ENCODE data around the gene VWA3A.
A peak's percentile ranks its signal among the peaks of the same experiment; 100 is the strongest.
"Not testable (repeated sequence)": the region's sequence is repeated elsewhere in the genome, so short reads cannot be mapped to it uniquely, and the experiment has no call there.

VWA3A gene

DNA sequence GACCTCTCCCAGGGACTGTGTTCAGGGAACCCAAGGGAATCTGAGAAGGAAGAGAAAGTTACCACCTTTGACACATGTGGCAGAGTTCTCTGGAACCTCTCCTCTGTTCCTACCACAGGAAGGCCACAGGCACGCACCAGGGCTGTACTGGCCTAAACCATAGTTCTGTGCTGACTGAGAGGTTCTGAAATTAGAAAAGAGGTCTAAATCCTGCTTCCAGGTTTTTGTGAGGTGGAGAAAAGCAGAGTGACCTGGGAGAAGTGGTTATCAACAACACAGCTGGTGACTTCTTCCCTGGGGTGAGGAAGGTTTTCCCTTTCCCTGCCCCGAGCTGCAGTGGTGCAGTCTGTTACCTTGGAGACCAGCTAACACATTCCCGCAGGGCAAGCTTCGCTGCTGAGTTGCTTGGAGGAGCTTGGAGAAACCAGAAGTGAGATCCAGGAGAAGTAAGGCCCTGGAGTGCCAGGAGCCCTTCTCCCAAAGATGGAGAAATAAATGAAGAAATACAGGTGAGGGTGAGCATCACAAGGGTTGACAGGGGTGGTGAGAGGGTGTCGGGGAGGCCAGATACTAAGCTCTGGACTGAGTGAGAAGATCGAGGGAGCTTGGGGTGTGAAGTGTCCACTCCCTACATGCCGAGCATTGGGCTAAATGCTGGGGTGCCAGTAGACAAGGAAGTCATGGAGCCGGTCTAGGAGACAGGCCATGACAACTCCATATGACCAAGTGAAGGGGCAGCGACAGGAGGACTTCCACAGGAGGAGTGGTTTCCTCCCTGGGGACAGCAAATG is at the start of gene VWA3A:
Gene VWA3A (plus strand): TSS at position 399 of the 791 bp plus-strand sequence. CDS start 97 bp downstream, at position 496.
- no peak for DNase-seq

DNA sequence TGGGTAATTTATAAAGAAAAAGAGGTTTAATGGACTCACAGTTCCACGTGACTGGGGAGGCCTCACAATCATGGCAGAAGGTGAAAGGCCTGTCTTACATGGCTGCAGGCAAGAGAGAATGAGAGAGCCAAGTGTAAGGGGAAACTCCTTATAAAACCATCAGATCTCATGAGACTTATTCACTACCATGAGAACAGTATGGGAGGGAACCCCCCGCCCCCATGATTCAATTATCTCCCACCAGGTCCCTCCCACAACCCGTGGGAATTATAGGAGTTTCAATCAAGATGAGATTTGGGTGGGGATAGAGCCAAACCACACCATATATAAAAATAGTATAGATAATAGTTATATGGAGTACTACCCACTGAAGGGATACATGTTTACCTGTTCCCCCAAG is 48.5 kb upstream of the VWA3A start:
- DNase-seq: not testable (repeated sequence)

GRCh38 chr16:22045888-22046287 is 46.5 kb upstream of the VWA3A start:
- not testable (repeated sequence) for DNase-seq

- no peak for DNase-seq
Measured at GRCh38 chr16:22050963-22051362, 41.4 kb upstream of the VWA3A start.

- DNase-seq: no peak
Measured at GRCh38 chr16:22052980-22053379, 39.4 kb upstream of the VWA3A start.

DNA sequence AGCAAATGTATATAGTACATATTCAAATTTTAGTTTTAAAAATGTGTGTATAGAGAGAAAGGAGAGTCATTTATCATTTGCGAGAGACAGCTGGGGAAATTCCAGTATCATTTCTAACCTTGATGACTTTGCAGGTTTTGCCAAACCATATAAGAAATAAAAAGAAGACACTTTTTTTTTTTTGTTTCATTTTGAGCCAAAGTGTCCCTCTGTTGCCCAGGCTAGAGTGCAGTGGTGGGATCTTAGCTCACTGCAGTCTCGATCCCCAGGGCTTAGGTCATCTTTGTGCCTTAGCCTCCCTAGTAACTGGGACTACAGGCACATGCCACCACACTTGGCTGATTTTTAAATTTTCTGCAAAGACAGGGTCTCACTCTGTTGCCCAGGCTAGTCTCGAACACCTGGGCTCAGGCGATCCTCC is 38.4 kb upstream of the VWA3A start:
- DNase-seq: no peak

GRCh38 chr16:22054847-22055590 is 37.3 kb upstream of the VWA3A start:
- DNase-seq: no peak

DNA sequence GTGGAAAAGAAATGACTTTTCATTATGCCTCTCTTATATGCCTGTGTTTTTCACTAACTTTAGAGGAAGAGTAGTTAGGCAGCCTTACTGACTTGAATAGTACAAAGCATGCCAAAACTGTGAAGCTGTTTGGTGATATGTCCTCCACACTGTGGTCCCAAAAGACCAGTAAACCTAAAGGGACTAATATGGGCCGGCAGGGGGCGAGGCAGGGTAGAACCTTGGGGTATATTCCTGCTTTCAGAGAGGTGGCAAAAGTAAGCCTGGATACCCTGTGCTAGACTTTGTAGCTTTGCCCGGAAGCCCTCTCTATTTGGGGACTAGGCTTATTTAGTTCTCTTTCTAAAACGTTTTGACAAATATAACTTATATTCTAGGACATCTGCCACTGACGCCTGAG is 36.5 kb upstream of the VWA3A start:
- DNase-seq: no peak

DNA sequence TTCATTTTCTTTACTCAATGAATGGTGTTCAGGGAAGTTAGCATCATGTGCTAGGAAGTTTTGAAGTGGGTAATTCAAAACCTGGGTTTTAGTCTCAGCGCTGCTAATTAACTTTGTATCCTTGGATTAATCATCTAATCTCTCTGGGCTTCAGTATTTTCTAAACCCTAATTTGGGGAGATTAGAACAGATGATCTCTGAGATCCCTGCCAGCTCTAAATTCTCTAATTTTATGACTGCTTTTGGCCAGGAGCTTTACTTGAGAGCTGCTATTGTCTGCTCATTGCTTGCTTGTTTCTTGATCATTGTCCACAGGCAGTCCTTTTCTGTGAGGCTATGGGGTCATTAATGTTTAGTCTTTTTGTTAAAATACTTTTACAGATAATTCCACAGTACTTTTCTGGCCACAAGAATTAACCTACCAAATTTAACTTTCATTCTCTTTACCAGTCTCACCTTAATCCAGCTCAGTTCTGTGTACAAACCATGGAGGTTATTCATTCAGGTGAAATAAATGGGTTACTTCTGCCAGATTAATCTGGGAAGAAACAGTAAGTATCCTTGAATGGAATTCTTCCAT is 28.4 kb upstream of the VWA3A start:
- DNase-seq: no peak

DNA sequence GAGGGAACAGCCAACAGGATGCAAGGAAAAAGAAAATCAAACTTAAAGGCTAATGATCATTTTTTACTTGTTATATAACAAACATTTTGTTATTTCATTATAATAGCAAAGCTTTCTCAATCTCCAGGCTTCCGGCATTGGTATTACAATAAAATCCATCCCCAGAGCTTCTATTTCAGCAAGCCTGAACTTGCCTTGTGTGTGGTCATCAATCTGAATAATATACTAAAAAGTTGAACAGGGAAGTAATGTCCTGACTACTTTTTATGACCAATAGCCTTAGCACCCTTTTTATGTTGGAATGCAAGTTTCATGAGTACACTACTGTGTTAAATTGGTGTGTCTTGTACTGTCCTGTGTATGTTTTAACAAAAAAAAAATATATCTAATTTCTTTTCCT is 27.1 kb upstream of the VWA3A start:
- DNase-seq: no peak

GRCh38 chr16:22070361-22071330 is 21.7 kb upstream of the VWA3A start:
- no peak for DNase-seq

DNA sequence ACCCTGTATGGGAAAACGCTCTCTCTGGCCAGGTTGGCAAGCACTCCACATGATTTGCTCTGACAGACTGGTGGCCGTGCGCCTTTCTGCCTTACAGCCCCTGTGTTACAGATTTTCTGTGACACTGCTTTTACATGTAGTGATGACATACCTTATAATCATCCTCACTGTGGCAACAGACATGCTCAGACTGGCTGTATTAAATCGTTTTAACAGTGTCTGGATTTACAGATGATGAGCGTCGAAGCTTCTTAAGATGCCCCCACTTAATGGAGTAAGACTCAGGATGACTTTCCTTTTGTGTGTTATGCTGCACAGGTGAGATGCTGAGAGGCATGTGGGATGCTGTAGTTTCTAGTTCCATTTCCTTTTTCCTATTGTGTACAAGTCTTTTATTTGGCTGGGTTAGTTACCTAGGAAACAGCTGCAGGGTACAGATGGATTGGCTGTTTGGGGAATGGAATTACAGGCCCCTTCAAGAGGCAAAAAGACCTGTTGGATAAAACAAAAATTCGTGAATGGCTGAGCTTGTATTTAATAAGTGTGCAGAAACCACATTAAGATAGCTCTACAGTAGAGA is 20.9 kb upstream of the VWA3A start:
- DNase-seq: no peak

DNA sequence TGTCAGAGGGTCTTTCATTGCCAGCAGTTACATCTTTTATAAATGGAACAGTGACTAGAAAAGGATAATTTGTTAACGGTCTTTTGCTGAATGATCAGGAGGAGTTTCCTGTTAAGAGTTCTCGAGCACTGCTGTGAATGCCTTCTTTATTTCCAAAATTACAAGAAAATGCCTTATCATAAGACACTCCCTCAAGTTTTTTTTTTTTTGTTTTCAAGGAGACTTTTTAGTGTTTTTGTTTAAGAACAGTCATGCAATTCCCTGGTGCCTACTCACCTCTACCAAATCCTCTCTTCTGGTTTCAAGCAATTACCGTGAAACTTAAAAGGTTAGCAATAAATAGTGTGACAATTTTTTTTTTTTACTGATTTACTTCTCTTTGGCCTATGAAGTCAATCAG is 19.0 kb upstream of the VWA3A start:
- DNase-seq: no peak

- DNase-seq: no peak
Measured at GRCh38 chr16:22075043-22075757, 17.1 kb upstream of the VWA3A start.

DNA sequence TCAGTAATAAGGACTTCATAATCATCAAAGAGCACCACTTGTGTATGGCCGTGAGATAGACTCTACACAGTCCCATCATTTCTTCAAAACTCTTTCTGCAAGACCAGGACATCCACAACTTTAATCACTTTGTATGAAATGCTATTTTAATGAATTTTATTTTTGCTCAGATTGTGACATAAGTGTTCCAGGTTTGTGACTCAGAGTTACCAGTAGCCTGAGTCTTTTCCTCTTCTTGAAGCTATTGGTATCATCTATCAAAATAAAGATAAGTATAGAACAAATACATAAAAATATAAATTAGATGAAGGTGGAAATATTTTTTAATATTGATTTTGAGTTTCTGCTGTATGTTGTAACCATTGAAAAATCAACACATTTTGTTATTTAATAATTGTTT is 16.6 kb upstream of the VWA3A start:
- no peak for DNase-seq

DNA sequence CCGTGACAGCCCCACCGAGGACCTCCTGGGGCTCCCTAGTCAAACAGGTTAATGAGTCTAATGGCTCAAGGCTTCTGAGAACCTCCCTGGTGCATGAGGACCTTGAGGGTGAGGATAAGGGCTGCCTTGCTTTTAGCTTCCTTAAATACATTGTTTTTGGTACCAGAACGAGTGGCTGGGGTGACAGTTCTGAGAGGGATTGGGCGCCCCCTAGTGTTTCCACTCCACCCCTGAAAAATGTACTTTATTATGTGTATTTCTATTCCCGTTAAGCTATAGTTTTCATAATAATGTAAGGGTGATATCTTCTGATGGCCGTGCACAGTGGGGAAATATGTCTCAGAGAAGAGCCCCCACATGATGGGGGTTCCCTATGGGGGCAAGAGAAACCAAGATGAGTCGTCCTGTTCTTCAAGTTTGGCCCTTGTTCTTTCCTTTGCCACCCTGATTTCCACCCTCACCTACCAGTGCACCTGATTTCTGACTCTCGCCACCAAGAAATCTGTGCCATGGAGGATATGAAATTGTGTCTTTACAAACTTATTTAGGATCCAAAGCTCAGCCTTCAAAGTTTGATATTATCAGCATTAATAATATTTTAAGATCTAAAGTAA is 14.5 kb upstream of the VWA3A start:
- DNase-seq: peak; percentile 58

DNA sequence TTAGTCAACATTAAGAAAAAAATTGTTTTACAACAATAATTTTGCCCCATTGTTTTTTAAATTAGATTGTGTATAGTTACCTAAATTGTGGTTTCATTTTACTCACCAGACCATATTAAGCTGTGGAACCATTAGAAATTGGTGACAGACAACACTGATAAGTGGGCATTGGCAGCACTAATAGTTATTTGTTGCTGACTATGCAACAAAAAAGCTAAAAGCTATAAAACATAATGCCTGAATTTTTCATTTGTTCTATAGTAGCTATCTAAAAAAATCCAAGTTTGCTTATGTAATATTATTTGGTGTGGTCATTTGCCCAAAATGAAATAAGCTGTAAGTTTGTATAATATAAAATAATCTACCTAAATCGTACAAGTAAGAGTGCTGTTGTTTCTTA is 13.7 kb upstream of the VWA3A start:
- no peak for DNase-seq

DNA sequence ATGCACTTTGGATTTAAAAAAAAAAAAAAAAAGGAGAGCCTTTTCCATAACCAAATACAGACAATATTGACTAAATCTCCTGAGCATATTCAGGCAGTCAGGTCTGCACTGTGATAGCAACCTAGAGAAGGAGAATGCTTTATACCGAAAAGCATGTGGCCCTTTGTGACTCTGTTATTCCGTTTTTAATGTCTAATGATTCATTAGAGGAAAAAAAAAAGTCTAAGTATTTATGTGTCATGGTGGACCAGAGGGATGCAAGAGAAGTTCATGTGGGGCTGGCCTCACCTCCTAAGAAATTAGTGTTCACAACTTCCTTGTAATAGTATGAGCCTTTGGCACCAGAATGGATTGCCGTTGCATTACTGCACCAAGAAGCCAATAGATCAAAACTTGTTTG is 11.3 kb upstream of the VWA3A start:
- no peak for DNase-seq

DNA sequence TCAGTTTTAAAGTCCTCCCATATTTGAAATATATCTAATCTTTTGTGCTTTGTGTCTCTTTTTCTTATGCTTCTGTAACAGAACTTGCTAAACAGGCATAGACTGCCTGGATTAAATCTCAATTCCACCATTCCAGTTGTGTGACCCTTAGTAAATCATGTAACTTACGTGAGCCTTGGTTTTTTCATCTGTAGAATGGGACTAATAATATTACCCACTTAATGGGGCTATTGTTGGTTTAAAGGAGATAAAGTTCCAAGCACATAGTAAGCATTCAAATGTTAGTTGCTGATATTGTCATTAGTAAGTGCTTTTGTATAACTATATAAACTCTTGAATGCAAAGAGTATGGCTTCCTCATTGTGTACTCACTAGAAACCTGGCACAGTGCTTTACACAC is 5.9 kb upstream of the VWA3A start:
- no peak for DNase-seq

GRCh38 chr16:22088642-22089041 is 3.7 kb upstream of the VWA3A start:
- DNase-seq: no peak

GRCh38 chr16:22089910-22090309 is 2.4 kb upstream of the VWA3A start:
- DNase-seq: no peak
